GM12872 (cell line): ENCODE data around the gene ING4.

Experiments used
- TF ChIP-seq, protein P1 (sequence below): IDR thresholded peaks from 3 replicates; pipeline ENCODE4 v1.5.1; 2011; ENCODE audit warnings: low read depth, mild to moderate bottlenecking, low read length, moderate library complexity; ENCODE audit not compliant: insufficient read depth

ING4 gene

GRCh38 chr12:6650832-6651231 lies 12.1 kb downstream of the ING4 start:
- TF ChIP-seq, protein P1, sequence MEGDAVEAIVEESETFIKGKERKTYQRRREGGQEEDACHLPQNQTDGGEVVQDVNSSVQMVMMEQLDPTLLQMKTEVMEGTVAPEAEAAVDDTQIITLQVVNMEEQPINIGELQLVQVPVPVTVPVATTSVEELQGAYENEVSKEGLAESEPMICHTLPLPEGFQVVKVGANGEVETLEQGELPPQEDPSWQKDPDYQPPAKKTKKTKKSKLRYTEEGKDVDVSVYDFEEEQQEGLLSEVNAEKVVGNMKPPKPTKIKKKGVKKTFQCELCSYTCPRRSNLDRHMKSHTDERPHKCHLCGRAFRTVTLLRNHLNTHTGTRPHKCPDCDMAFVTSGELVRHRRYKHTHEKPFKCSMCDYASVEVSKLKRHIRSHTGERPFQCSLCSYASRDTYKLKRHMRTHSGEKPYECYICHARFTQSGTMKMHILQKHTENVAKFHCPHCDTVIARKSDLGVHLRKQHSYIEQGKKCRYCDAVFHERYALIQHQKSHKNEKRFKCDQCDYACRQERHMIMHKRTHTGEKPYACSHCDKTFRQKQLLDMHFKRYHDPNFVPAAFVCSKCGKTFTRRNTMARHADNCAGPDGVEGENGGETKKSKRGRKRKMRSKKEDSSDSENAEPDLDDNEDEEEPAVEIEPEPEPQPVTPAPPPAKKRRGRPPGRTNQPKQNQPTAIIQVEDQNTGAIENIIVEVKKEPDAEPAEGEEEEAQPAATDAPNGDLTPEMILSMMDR, result no peak

DNA sequence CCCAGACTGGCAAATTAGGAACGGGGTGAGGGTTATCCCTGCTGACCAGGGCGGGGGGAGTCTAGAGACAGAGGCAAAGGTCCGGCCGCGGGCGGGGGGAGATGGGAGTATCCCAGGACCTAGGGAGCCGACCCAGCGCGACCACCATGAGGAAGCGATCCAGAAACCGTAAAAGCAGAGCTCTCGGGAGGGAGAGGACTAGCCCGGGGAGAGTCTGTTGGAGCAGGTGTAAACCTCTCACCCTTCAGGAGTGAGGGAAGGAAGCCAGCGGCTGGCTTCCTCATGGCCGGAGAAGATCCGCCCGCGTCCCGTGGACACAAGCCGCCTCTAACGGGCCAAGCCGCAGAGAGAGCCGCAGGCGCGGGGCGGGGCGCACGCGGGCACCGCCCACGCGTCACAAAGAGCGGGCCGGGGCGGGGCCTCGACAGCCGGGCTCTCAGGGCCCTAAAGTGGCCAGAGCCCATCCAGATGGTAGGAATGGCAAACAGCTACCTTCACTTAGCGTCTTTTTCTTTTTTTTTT lies 15.8 kb downstream of the ING4 start, which contains the start of gene ACRBP:
Gene ACRBP, minus strand, starts transcription at position 350 of the 522 bp plus-strand sequence. Its CDS starts 66 bp downstream, at position 284.
- TF ChIP-seq, protein P1, result no peak

DNA sequence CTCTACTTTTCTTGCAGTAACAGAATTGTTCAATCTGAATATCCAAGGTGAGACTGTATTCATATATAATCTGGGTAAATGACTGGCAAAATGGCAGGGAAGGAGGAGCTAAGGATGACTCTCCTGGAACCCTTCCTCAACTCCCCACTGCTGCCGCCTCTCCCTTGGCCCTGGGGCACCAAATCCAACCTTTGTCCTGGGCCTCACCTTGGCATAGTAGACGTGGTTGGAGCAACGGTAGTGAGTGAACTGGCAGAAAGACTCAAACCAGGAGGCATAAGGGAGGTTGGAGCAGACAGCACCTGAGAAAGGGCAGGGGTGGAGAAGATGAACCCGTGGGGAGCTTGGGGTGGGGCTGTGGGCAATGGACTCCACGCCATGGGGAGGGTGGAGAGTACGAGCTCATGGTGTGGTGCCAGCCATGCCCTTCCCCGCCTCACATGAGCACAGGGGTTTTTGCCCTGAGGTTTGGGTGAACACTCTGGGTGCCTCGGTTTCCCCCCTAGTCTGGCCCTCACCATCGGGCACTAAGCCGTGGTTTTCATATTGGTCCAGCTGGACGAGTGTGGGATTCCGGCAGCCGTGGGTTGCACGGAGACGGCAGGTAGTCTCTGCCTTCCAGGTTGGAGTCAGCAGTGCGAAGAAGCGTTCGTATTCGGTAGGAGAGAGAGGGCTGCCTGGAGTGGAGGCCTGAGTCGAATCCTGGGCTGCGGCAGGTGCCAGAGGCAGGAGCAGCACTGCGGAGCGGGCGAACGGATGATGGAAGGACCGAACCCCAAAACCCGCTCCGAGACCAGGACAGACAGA lies 16.4 kb downstream of the ING4 start:
- TF ChIP-seq, protein P1, result no peak

DNA sequence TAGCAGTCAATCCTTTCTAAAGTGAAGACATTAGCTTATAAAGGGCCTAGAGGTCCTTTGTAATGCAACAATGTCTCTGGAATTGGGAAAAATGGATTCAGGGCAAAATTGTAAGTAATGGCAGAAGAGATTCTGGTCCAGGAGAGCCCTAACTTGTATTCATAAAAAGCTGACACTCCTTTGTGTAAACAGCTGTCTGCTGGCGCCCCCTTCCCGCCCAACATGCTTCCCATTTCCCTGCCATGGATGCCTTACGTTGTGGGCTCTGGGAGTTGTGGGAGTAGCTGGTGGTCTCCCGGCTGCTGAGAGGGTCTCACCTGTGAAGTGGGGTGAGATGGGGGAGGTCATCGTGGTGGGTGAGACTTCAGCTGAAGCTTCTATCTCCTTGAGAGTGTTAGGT lies 18.0 kb downstream of the ING4 start:
- TF ChIP-seq, protein P1, result no peak

DNA sequence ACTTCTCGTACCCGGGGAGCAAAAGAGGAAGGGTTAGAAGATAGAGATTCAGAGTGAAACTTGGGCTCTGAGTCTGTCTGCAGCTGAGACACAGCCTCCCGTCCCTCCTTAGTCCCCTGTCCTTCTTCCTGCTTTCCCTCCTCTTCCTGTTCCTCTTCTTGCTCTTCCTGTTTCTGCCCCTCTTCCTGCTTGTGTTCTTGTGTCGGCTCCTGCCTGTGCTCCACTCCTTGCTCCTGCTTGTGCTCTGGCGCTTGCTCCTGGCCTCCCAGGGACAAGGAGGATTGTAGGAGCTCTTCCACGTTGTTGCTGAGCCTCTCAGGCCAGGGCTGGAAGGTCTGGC lies 18.7 kb downstream of the ING4 start:
- TF ChIP-seq, protein P1, result no peak

DNA sequence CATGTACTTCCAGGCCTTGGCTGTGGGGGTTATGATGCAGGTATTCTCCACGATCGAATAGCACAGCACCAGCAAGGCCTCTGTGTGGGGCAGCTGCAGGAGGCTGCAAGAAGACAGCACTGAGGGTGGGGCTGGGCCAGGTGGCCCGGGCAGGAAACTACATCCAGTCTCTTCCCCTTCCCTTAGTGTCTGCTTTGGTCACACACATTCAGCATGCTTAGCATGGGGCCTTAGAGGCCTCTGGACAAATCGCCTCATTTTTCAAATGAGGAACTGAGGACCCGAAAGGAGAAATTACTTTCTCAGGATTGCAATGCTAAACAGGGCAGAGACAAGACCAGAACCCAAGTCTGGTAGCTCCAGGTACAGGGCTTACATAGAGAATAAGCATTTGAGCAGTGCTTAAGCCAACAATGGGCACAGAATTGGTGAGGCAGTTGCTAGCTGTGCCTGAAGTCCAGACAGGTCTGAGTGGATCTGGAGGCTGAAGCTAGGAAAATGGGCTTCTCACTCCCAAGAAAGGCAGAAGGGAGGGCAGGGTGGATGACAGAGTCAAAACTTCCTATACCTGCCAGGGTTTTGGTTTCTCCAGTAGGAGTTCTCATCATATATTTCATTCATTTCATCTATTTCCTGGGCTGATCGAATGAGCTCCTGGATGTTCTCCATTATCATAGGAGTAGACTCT lies 19.2 kb downstream of the ING4 start:
- TF ChIP-seq, protein P1, result no peak

GRCh38 chr12:6641131-6641530 lies 21.8 kb downstream of the ING4 start:
- TF ChIP-seq, protein P1, result no peak
